AG08396 (cell line): ENCODE measurements around the gene NDUFS5.
"Not testable (repeated sequence)": the region's sequence is repeated elsewhere in the genome, so short reads cannot be mapped to it uniquely, and the experiment has no call there.

ENCODE experiments used
- DNase-seq: peaks from one replicate; pipeline ENCODE4 v3.0.0; 2012; ENCODE audit warnings: low spot score, mixed read lengths

The NDUFS5 gene

DNA sequence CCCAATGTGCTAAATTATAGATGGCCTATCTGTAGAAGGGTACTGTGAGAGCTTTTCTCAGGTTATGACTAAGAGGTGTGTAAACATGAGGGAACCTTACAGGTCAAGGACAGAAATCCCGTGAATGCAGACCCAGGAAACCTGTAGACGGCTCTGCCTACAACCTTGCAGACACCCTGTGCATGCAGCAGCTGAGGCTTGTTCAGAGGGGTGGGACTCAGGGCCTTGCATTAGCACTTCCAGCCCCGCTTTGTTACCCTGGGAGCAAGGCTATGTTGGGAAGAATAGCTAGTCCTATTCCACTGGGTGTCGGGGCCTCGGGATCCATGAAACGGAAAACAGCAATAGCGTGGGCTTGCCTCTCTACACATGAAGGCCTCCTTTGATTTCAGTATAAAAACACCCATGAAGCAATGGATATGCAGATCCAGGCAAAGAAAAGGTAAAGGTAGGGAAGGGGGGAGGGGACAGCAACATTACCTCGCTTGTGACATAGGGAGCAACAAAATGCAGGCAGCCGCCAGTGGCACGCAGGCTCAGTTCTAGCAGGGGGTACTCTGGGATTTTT, 9.5 kb upstream of the NDUFS5 start:
- no peak for DNase-seq

DNA sequence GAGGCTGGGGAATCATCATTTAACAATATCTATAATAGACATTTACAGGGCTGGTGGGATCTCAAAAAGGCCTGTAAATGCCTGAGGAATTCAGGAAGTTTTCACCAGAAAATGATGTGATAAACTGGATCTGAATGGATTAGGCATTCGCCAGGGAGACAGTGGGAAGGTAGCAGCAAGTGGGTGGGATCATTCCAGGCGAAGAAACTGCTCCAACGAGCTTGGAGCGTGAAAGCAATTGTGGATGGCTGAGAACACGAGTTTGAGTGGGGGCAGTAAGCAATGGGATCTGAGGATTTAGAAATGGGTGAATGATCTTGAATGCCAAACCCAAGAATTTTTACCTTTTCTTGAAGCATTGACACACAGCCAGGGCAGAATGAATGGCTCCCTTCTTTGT, 8.9 kb upstream of the NDUFS5 start:
- DNase-seq, result no peak

DNA sequence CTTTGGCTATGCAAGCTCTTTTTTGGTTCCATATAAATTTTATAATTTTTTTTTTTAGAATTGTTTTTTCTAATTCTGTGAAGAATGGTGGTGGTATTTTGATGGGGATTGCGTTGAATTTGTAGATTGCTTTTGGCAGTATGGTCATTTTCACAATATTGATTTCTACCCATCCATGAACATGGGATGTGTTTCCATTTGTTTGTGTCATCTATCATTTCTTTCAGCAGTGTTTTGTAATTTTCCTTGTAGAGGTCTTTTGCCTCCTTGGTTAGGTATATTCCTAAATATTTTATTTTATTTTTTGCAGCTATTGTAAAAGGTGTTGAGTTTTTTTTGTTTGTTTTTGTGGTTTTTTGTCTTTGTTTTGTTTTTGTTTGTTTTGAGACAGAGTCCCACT, 5.7 kb upstream of the NDUFS5 start:
- DNase-seq, result not testable (repeated sequence)

DNA sequence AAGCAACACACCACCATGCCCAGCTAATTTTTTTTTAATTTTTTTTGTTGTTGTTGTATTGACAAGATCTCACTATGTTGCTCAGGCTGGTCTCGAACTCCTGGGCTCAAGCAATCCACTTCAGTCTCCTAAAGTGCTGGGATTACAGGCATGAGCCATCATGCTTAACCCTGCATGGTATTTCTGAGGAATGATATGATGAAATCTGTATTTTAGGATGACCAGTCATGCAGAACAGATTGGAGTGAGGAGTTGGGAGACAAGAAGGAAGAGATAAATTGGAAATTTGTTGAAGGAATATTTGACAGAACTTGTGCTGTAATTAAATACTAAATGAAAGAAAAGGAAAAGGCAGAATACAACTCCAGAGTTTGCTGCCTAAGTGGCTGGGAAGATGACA, 4.7 kb upstream of the NDUFS5 start:
- DNase-seq, result no peak

DNA sequence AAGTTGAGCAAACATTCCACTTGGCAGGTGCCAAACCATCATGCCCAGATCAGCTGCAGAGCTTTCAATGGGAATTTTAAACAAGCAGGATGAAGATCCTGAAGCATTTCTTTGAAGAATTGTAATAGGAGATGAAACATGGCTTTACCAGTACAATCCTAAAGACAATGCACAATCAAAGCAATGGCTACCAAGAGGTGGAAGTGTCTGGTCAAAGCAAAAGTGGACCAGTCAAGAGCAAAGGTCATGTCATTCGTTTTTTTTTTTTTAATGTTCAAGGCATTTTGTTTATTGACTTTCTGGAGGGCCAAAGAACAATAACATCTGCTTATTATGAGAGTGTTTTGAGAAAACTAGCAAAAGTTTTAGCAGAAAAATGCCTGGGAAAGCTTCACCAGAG, 3.0 kb upstream of the NDUFS5 start:
- no peak for DNase-seq

DNA sequence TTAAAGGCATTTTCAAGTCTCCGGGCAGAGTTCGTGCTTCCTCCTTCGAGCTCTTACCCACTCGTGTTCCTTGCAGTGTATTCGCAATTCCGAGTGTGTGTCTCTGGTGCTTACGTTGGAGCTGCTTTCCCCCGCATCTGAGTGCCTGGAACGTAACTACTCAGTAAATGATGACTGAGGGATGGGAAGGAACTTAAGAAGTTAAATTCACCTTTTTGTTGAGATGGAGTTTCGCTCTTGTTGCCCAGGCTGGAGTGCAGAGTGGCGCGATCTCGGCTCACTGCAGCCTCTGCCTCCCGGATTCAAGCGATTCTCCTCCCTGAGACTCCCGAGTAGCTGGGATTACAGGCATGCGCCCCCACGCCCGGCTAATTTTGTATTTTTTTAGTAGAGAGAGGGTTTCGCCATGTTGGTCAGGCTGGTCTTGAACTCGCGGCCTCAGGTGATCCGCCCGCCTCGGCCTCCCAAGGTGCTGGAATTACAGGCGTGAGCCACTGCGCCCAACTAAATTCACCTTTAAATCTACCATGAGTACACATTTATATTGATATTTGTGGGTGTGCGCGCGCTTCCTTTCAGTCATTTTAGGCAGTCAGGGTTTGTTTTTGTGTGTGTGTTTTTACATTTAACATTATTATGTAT, 837 bp downstream of the NDUFS5 start:
- no peak for DNase-seq

DNA sequence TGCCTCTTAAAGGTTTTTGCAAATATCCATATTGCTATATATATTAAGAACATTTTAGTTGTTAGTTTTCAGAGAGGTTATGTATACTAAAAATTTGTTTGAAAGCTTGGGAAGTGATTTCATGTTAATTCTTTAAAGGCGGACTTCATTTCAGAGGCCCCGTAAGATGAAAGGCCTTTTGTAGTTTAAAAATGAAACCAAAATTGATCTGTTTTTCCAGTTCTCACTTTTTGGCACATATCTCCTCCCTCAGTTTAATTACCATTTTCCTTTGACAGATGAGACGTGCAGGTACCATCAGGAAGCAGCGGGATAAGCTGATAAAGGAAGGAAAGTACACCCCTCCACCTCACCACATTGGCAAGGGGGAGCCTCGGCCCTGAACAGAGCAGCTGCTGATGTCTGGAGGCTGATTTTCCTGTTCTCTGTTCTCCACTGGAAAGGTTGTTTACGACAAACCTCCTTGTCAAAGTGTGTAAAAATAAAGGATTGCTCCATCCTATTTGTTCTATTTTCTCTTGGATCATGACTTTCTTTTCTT, 8.0 kb downstream of the NDUFS5 start:
- DNase-seq, result no peak

DNA sequence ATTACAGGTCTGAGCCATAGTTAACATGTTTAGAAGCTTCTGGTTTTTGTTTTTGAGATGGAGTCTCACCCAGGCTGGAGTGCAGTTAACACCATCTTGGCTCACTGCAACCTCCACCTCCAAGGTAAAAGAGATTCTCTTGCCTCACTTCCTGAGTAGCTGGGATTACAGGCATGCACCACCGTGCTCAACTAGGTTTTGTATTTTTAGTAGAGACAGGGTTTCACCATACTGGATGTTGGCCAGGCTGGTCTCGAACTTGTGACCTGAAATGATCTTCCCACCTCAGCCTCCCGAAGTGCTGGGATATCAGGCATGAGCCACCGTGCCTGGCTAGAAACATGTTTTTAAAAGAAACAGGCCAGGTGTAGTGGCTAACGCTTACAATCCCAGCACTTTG, 10.5 kb downstream of the NDUFS5 start:
- no peak for DNase-seq

DNA sequence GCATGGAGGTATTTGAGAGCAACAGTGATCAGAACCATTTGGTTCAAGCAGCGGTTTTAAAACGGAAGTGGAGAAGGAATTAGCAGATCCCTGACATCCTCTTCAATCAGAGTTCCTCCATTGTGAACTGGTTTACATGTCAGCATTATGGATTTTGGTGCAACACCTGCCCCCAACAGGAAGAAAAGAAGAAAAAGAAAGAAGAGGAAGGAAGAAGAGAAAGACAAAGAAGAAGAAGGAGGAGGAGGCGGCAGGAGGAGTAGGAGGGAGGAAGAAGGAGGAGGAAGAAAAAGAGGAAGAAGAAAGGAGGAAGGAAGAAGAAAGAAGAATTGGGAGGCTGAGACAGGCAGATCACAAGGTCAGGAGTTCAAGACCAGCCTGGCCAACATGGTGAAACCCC, 17.4 kb downstream of the NDUFS5 start:
- DNase-seq, result no peak

DNA sequence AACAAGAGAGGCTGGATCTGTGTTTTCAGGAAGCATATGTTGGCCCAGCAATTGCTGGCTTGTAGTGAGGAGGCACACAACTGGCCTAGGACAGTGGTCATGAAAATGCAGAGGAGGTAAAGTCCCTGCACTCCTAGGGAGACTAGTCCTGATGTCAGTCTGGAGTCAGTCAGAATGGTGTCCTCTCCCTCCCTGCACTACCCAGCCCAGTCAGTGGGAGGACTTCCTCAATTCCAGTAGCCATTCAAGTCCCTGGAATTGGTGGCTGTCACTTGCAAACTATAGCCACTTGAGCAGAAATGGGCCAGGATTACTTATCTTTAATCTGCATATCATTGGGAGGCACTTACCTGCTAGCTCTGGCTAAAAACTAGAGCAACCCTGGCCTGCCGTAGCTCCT, 18.6 kb downstream of the NDUFS5 start:
- no peak for DNase-seq

DNA sequence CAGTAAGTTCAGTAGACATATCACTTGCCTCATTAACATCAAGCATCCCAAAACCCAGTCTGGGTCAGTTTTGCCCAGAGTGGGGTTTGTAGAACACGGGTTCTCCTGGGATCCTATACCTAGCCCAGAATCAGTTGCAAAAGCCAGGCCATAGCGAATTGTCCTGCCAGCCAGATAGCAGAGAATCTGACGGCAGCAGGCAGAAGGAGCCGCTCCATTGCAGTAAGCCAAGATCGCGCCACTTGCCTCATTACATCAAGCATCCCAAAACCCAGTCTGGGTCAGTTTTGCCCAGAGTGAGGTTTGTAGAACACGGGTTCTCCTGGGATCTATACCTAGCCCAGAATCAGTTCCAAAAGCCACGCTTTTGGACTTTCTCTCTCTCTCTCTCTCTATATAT, 19.1 kb downstream of the NDUFS5 start:
- no peak for DNase-seq

DNA sequence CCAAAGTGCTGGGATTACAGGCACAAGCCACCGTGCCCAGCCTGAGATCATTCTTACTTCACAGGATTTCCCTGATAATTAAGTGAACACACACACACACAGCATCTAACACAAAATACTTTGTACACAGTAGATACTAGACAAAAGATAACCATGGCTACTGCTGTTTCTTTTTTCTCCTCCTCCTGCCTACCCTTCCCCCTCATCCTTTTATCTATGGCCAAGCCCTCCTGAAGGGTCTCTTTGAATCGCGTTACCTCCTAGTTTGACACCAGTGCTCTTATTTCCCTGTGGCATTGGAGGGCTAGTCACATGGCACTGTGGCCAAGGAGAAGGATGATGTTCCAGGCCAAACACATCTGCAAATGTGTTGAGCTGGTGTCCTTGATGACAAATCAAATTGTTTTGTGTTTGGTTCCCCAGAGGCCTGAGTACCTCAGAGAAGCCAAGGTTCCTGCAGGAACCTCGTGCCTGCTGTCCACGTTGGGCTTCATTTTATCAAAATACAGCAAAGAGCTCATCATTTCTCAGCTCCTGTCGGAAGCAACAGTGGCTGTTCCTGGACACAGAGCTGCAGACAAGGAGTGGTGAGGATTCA, 20.6 kb downstream of the NDUFS5 start:
- no peak for DNase-seq

DNA sequence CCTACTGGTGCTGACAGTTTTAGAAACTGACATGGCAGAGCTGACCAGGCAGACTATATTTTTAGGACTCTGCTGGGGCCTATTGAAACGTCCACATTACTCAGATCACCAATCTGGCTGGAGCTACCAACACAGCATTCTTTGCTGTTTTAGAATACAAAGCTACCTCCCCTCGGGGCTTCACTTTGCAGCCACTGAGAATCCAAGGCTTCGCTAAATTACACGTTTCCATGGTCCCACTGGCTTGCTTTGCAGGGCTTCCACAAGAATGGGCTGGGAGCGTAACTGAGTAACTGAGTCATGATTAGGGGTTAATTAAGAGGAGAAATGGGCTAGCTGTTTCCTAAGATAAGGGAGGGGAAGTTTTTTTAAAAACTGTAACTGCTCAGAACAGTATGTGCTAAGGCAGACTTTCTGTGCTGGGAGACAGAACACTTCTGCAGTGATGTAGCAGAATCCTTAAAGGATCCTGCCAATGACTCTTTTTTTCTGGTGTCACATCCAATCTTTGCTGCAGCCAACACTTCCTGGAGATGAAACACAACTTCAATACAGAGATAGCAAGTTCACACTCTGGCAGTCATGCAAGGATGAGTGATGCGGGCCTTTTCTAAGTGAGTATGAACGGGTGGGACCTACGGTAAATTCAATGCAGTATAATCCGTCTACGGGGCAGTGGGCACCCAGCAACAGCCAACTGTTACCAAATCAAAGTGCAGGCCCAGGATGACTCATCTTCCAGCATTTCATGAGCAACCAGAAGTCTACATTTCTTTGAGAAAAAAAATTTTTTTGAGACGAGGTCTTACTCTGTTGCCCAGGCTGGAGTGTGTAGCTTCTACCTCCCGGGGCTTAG, 21.5 kb downstream of the NDUFS5 start:
- DNase-seq, result peak; percentile 75

DNA sequence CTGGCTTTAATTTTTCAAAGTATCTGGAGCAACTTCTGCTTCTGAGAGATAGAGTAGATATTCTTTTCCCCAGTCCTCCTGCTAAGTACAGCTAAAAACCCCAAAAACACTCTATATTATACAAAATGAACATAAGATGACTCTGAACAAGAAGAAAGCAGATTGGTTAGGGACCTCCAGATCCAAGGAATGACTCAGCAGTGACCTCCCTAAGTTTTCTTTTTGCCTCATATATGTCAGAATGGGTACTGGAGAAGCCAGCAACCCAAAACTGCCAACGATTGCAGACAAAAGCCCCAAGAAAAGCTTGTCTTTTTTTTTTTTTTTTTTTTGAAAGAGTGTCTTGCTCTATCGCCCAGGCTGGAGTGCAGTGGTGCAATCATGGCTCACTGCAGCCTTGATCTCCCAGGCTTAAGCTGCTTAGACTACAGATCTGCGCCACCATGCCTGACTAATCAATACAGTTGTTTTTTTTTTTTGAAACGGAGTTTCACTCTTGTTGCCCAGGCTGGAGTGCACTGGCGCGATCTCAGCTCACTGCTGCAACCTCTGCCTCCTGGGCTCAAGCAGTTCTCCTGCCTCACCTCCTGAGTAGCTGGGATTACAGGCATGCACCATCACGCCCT, 22.7 kb downstream of the NDUFS5 start:
- no peak for DNase-seq

DNA sequence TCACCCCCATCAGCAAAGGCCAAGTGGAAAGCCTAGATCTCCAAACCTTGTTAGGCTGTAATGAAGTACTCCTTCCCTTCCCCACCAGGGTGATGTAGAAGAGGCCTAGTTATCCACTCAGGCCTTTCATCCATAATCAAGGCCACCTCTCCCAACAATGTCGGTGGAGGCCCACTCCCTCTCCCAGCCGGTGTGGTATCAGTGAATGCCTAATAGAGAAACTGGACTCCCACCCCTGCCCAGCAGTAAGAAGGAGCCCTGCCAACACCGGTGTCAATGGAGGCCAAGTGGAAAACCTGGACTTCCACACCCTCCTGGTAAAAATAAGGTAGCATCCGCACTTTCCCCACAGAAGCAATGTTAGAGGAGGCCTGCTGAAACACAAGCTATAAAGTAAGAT, 23.9 kb downstream of the NDUFS5 start:
- DNase-seq, result no peak

DNA sequence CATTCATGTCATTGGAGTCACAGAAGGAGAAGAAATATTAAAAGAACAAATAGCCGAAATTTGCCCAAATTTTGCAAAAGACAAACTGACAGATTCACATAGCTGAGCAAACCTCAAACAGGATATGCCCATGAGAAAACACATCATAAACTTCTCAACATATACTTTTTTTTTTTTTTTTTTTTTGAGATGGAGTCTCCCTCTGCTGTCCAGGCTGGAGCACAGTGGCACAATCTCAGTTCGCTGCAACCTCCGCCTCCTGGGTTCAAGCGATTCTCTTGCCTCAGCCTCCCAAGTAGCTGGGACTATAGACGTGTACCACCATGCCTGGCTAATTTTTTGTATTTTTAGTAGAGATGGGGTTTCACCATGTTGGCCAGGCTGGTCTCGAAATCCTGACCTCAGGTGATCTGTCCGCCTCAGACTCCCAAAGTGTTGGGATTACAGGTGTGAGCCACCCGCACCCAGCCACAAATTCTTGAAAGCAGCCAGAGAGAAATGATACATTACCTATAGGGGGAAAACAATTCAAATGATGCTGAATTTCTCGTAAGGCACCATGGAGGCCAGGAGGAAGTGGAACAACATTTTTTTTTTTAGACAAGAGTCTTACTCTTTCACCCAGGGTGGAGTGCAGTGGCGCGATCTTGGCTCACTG, 25.2 kb downstream of the NDUFS5 start:
- not testable (repeated sequence) for DNase-seq

DNA sequence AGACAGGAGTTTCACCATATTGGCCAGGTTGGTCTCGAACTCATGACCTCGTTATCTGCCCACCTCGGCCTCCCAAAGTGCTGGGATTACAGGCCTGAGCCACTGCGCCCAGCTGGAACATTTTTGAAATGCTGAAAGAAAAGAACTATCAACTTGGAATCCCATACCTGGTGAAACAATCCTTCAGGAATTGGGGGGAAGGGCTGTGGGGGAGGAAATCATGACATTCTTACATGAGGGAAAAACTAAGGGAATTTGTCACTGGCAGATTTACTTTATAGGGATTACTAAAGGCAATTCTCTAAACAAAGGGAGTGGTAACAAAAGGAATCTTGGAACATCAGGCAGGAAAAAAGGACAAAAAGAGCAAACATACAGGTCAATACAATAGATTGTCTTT, 25.8 kb downstream of the NDUFS5 start:
- DNase-seq, result no peak

DNA sequence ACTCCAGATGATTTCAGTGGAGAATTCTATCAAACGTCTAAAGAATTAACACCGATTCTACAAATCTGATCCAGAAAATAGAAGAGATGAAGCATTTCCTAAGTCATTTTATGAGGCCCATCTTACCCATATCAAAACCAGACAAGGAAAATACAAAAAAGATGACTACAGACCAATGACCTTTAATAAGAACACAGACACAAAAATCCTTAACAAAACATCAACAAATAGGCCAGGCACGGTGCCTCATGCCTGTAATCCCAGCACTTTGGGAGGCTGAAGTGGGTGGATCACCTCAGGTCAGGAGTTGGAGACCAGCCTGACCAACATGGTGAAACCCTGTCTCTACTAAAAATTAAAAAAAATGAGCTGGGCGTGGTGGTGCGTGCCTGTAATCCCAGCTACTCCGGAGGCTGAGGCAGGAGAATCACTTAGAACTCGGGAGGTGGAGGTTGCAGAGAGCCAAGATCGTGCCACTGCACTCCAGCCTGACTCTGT, 29.1 kb downstream of the NDUFS5 start:
- not testable (repeated sequence) for DNase-seq

DNA sequence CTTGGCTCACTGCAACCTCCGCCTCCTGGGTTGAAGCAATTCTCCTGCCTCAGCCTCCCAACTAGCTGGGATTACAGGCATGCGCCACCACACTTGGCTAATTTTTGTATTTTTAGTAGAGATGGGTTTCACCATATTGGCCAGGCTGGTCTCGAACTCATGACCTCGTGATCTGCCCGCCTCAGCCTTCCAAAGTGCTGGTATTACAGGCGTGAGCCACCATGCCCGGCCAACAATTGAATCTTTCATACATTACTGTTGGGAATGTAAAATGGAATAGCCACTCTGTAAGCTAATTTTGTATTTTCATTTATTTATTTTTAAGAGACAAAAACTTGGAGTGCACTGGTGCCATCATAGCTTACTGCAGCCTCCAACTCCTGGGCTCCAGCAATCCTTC, 35.4 kb downstream of the NDUFS5 start:
- DNase-seq, result not testable (repeated sequence)

DNA sequence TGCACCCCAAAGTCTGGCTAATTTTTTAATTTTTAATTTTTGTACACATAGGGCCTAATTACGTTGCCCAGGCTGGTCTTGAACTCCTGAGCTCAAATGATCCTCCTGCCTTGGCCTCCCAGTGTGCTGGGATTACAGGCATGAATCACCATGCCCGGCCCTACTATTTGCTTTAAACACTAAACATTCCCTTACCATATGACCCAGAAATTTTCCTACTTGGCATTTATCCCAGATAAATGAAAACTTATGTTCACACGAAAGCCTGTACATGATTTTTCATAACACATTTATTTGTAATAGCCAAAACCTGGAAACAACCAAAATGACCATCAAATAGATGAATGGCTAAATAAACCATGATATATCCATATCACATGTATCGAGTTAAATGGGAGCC, 35.8 kb downstream of the NDUFS5 start:
- DNase-seq, result no peak

DNA sequence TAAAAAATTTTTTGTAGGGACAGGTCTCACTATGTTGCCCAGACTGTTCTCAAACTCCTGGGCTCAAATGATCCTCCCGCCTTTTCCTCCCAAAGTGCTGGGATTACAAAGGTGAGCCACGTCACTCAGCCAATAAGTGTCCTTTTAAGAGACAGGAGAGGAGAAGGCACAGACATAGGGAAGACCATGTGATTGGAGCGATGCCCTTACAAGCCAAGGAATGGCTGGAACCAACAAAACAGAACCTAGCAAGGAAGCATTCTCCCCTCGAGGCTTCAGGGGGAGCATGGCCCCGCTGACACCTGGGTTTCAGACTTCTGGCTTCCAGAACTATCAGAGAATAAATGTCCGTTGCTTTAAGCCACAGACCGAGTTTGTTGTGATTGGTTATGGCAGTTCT, 37.0 kb downstream of the NDUFS5 start:
- DNase-seq, result no peak

DNA sequence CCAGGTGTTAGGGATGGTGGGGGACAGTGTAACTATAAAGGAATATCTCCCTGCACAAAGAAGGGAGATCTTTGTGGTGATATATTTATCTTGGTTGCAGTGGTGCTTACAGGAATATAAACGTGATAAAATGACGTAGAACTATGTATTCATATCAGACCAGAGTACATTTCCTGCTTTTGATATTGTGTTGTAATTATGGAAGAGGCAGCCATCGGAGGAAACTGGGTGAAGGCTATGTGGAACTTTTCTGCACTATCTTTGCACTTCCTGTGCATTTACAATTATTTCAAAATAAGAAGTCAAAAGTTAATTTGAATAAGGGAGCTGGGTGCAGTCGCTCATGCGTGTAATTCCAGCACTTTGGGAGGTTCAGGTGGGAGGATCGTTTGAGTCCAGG, 37.6 kb downstream of the NDUFS5 start:
- DNase-seq, result no peak
